NCI-H187 treated with DMSO at 0.1 percent for 48 hours (cell line): ENCODE data around the gene IL15RA.

Source experiments
- DNase-seq: peaks from one replicate; lab custom pipeline; 2025; lab: John Stamatoyannopoulos, UW

Gene IL15RA, protein sequence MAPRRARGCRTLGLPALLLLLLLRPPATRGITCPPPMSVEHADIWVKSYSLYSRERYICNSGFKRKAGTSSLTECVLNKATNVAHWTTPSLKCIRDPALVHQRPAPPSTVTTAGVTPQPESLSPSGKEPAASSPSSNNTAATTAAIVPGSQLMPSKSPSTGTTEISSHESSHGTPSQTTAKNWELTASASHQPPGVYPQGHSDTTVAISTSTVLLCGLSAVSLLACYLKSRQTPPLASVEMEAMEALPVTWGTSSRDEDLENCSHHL

DNA sequence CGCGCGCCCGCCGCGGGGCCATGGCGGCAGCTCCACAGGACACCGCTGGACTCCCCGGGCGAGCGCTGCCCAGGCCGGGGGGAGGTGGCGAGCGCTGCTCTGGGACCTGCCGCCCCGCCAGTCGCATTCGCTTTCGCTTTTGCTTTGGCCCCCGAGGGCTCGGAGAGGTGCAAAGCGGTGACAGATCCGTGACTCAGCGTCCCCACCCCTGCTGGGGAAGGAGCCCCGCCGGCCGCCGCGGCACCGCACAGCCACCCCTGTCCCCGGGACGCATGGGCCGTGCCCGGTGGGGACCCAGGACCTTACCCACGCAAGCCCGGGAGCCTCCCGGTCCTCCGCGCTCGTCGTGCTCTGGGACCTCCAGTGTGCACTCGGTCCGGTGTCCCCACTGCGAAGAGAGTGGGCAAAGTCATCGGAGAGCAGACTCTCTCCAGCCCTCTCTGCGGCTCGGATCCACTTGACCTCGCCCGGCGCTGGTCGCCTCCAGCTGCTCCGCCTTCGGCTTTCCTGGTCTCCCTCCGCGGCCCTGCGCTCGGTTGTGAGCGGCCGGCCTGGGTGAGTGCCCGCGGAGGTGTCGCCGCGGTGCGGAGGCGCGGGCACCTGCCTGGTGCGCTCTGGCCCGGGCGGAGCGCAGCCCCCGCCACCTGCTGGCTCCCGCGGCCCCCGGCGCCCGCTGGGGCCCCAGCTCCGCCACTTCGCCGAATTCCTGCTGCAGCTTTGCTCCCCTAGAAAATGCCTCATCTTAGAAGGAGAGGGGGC, at the start of gene IL15RA:
IL15RA (minus strand) TSS at position 73 of the 759 bp plus-strand sequence; CDS start at position 22, 51 bp downstream.
- DNase-seq: no peak

DNA sequence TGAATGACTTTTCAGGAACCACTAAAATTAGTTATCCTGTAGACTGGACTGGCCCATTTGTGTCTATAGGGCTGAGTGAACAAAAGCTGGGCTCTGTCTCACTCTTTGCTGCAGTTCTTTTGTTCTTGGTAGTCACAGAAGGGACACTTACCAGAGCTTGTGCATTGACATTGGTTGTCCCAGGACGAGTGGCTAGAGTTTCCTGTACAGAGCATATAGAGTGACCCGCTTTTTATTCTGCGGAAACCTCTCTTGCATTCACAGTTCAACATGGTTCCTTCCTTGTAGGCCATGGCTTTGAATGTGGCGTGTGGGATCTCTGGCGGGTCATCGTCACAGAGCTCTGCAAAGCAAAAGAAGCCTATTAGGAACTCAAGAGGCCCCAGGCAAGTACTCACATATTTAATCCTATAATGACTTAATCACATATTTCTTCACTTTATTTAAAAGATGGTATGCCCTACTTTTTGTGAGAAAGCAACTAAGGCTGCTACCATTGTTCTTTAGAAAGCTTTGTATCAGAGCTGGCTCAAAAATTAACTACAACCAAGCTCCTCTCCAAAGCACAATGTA, 48.4 kb upstream of the IL15RA start:
- DNase-seq: no peak

DNA sequence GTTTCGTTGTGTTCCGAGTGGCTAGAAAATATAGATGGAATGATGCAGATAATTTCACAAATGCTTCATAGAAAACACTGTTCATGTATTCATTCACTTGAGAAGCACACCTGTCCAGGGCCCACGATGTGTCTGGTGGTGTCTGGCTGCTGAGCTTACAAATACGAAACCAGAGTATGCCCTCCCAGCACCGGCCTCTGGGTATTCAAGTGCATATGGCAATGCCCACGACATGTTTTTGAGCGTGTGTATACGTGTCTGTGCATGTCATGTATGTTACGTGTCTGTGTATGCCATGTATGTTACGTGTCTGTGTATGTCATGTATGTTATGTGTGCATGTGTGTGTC, 47.0 kb upstream of the IL15RA start:
- DNase-seq: no peak

DNA sequence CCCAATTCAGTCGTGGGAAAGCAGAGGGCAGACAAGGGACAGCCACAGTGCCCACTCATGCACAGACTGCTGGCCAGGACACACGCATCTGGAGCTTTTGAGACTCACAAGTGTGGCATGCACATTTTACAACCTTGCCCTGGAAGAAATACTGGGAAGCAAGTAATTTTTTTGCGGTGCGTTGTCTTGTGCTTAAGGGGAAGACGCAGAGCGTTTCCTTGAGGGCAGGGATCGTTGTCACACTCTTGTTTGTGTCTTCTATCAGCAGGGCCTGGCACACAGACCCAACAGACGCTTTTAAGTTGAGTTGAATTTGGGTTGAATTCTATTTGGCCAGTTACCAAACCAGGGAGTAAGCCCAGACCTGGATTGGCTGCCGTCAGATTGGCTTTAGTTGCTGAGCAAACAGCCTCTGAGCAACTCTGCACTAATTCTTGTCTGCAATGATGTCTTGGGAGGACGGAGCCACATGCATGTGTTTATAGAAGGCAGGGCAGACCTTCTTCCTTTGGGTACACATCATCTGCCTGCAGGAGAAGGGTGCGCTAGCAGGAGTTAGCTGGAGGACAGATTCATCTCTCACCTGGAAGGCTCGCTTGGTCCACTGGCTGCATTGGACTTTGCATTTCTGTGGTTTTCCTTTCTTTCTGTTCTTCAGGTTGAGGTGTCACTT, 46.5 kb upstream of the IL15RA start:
- no peak for DNase-seq

DNA sequence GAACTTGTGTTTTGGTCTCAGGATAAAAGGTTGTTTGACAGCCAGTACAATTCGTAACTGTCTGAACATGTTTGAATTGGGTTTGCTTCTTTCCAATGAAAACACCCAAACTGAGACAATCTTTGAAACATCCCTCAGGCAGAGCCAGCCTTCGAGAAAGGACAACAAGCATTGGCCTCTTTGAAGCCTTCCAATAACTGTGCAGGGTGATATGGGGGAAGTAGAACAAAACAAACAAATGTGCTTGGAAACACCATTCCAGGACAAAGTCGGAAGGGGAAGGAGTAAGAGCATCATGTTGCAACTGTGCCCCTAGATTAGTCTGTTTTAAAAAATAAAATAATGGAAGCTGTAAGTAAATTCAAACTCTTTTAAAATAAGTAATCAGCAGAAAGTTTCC, 45.3 kb upstream of the IL15RA start:
- no peak for DNase-seq

DNA sequence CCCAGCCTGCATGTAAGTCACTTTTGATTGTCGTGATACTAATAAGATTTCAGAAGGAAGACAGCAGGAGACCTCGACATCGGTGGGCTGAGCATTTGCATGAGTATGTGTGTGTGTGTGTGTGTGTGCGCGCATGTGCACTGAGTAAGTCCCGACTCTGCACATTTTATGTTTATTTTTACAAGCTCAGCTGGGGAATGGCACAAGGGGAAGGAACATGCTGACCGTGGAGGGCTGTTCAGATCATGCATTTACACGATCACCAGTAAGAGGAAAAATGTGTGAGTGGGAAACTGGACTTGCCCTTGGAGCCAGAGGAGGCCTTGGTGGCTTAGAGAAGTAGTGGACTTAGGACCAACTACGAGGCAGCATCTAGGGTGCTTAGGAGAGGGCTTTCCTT, 43.5 kb upstream of the IL15RA start:
- no peak for DNase-seq

DNA sequence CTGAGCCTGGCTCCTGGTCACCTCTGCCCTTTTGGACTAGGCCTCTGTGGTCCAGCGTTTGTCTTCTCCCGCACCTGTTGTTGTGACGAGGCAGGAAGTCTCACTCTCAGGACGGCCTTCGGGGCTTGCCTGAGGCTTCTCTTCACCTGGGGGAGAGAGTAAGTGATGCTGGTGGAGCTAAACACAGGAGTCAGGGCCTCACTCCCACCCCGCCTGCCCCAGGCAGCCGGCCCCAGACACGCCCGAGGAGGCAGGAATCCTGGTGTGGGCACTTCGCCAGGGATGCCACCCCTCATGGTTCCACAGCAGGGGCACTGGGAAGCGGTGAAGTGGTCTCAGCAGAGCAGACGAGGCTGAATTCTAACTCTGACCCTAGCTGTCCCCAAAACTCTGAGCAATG, 42.5 kb upstream of the IL15RA start:
- DNase-seq: no peak

DNA sequence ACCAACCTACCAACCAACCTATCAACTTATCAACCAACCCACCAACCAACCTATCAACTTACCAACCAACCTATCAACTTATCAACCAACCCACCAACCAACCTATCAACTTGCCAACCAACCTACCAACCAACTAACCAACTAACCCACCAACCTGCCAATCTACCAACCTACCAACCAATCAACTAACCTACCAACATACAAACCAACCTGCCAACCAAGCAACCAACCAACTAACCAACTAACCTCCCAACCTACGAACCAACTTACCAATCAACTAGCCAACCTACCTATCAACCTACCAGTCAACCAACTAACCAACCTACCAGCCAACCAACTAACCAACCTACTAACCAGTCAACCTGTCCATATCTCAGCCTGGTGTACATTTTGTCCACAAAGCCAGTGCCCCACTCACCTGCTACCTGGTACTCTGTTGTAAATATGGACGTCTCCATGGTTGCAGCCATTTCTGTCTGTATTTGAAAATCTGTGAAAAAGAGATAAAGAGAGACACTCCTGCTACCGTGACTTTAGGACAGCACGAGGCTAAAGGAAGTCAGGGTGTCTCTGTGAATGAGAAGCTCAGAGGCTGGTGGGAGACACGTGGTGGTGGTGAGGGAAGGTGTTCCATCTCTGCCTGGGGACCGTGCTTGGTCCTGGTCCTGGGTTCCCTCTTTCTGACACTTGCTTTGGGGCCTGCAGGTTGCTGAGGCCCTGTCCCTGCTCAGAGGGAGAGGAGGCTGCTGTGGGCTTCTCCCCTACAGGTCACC, 41.9 kb upstream of the IL15RA start:
- DNase-seq: no peak

DNA sequence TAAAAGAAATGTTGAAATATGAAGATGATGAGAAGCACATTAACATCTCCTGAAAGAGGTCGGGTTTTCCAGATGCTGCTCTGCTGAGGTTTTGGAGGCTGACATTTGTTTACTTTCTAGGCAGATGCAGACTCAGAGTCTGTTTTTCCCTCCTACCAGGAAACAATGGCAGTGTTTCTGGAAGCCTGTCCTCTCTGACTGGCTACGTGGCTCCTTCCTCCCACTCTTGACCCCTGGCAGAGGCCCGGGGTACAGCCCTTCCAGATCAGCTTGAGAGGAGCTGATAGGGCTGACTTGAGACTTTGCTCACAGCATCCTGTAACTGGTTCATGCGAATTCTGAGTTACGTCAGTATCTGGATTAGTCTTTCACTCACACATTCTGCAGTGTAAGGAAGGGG, 41.1 kb upstream of the IL15RA start:
- no peak for DNase-seq

DNA sequence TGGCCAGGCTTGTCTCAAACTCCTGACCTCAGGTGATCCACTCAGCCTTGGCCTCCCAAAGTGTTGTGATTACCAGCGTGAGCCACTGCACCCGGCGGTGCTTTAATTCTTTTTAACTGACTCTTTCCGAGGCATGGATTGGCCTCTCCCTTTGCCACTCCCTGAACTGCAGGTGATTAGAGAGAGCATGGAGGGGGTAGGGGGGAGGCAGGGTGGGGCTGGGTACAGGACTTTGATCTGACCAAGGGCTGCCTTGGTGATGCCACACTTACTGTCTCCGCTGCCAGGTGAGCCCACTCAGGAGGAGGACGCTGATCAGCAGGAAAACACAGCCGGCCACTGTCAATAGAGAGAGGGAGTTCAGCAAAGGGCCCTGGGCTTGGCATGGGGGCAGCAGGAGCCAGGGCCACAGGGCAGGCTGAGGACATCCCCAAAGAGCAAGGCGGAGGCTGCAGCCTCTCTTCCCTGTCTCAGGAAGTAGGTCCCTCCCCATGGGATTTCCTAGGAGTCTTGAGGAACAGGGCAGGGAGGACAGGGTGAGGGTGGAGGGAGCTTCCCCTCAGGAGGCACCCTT, 40.5 kb upstream of the IL15RA start:
- no peak for DNase-seq

DNA sequence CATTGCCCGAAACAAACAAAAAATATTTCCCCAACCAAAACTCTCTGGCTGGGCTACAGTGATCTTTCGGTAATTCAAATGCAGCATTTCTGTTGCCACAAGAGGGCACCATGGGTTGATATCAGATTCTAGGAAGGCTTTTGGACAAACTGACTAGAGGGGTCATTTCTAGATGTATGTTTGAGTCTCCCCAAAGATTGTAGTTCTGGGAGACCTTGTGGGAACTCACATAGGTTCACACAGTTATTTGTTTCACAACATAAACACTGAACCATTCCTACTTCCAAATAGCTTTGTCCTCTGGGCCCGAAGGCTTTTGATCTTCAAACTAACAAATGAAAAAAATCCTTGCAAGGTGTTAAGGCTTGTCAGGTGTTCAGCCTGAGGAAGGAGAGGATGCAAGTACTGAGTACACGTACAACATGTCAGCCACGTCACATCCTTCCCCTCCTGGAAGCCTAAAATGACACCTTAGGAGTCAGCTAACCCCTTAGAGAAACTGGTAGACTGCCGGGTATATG, 37.0 kb upstream of the IL15RA start:
- DNase-seq: no peak

DNA sequence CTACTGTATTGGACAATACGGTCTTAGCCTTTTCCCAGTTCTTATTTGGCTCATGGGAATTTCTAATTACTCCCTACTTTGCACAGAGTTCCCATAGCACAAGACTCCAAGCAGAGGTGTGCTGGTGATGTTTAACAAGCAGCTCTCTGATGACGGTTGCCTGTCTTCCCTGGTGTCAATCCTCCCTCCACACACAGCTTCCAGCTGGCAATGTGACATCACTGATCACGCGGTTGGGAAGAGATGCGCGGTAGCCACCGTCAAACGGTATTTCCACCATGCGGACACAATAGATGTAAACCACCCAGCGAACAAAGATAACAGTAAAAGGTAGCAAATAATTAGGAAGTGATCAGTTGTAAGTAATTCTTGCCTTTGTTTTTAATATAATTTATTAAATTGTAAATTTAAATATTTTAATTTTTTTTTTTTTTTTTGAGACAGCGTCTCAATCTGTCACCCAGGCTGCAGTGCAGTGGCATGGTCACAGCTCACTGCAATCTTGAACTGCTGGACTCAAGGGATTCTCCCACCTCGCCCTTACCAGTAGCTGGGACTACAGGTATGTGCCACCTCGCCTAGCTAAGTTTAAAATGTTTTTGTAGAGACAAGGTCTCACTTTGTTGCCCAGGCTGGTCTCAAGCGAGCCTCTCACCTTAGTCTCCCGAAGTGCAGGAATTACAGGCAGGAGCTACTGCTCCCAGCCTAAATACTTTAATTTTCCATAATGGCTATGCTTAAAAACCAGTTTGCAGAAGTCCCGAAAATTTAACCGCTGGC, 36.3 kb upstream of the IL15RA start:
- no peak for DNase-seq

DNA sequence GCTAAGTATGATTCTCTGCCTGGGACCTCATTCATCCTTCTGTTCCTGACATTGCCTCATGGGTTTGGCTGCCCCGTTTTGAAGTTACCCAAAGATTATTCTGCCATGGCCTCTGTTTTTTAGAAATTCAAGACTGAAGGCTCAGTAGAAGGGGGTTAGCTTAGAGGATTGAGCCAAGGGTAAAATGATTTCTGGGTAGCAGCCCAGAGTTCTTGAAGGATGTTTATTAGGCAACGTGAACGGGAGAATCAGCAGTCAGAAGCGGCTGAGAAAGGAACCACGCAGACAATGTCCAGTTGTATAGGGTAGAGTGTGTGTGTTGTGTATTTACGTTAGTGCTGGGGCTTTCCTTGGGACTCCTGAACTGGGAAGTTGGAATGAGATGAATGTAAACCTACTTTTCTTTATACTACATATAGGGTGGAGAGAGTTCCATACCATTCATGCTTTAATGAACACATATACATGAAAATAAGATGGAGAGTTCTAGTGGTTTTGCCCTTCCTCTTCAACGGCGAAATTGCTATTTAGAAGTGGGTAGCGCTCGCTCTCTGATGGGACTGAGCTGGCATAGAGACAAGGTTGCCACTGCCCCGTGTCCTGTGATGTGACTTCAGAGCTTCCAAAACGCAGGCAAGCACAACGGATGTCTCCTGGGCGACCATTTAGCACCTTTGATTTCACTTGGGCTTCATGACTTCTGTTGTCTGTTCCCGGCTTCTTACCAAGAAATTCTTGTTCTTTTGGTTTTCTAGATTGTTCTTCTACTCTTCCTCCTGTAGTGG, 35.0 kb upstream of the IL15RA start:
- no peak for DNase-seq

DNA sequence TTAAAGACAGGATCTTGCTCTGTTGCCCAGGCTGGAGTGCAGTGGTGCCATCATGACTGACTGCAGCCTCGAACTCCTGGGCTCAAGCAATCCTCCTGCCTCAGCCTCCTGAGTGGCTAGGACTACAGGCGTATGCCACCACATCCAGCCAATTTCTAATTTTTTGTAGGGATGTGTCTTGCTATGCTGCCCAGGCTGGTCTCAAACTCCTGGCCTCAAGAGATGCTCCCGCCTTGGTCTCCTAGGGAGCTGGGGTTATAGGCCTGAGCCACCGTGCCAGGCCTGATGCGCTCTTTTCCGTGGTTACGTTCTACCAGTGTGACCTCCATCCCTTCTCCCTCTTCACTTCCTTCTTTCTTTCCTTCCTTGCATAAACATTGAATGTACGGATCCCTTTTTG, 34.2 kb upstream of the IL15RA start:
- no peak for DNase-seq

DNA sequence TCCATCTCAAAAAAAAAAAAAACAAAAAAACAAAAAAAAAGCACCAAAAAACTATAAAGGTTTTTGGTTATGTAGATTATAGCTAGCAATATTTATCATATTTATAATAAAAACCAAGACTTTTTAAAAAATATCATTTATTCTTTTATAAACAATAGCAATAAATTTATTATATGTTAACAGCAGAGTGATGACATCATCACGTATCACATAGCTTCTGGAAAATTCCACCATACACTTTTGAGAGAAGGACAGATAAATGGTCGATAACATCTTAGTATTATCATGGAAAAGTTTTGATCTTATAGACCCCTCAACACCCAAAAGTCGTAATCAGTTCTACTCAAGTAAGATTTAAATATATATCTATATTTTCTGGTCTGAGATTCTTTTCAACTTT, 33.2 kb upstream of the IL15RA start:
- DNase-seq: no peak

DNA sequence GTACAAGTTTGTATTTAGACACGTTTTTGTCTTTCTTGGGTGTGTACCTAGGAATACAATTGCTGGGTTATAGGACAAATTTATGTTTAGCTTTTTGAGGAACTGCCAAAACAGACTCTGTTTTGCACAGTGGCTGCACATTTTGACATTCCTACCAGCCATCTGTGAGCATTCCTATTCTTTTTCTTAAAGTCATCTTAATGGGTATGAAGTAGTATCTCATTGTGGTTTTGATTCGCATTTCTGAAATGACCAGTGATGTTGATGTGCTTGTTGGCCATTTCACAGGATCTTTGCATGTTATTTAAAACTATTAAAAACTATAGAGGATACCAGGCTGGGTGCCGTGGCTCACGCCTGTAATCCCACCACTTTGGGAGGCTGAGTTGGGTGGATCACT, 32.6 kb upstream of the IL15RA start:
- no peak for DNase-seq

DNA sequence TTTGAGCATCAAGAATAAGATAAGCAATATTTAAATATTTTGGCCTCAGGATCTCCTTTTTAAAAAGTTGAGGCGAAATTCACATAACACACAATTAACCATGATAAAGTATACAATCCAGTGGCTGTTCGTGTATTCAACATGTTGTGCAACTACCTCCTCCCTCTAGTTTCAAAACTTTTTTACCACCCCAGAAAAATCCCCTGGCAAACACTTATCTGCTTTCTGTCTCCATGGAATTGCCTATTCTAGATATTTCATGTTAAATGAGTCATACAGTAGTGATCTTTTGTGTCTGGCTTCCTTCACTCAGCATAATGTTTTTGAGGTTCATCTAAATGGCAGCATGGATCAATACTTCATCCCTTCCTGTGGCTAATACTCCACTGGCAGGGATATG, 31.8 kb upstream of the IL15RA start:
- DNase-seq: no peak

DNA sequence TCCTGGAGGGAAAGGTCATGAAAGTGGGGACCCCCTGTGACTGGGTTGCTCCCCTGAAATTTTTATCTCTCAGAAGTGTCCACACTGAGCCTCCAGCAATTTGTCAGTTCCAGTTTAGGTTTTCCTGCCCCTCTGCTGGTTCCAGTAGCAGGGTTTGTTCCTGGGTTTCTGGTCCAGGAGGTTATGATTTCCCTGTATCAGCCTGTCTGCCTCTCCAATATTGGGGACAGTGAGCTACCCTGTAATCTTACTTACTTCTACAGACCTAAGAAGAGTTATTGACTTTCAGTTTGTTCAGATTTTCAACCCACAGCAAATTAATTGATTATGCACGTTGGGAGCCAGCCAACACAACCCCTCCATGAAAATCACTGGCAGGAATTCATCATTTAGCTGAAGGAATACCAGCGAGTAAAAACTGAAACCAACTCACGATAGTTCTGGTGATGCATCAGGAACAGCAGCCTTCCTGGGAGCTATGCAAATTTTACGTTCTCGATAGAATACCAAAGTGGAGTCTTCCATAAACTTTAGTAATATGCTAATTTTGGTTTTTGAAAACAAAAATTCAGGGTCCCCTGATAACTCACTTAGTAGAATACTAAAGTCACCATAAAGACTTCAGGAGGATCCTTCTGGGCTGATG, 31.3 kb upstream of the IL15RA start:
- no peak for DNase-seq

DNA sequence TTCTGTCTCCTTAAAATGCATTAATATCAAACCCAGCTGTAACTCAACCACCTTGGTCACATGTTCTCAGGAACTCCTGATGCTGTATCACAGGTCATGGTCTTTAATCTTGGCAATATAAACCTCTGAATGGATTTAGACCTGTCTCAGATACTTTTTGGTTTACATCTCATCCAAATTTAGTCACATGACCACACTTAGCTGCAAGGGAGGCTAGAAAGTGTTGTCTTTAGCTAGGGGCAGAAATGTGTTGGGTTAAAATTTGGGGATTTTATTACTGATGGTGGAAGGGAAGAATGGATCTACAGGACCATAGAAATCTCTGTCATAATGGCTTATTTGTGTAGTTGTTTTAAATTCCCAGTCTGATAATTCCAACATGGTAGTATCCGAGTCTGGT, 29.6 kb upstream of the IL15RA start:
- no peak for DNase-seq

DNA sequence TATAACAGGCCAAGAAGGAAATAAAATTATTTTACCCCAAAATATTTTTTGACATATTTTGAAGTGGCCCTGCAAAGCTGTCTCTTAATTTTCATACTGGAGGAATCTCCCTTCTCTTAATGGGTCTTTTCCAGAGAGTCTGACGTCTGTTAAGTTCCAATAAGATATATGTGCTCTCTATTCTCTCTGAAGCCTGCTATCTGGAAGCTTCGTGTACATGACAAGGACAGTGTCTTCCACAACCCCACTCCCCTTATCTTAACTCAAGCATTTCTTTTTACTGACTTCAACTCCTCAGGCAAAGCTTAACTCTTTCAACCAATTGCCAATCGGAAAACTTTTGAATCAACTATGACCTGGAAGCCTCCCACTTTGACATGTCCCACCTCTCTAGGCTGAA, 29.2 kb upstream of the IL15RA start:
- DNase-seq: no peak
